ENCODE measurements around the gene CDKN2B-AS1.

CDKN2B-AS1 gene

GRCh38 chr9:22039258-22039657 lies 44.7 kb downstream of the CDKN2B-AS1 start:
- no peak for DNase-seq (ENCODE audit: low spot score)

GRCh38 chr9:22040760-22041159 lies 46.2 kb downstream of the CDKN2B-AS1 start:
- TF ChIP-seq, protein P1, sequence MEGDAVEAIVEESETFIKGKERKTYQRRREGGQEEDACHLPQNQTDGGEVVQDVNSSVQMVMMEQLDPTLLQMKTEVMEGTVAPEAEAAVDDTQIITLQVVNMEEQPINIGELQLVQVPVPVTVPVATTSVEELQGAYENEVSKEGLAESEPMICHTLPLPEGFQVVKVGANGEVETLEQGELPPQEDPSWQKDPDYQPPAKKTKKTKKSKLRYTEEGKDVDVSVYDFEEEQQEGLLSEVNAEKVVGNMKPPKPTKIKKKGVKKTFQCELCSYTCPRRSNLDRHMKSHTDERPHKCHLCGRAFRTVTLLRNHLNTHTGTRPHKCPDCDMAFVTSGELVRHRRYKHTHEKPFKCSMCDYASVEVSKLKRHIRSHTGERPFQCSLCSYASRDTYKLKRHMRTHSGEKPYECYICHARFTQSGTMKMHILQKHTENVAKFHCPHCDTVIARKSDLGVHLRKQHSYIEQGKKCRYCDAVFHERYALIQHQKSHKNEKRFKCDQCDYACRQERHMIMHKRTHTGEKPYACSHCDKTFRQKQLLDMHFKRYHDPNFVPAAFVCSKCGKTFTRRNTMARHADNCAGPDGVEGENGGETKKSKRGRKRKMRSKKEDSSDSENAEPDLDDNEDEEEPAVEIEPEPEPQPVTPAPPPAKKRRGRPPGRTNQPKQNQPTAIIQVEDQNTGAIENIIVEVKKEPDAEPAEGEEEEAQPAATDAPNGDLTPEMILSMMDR (IDR thresholded peaks at IDR 0.05; ENCODE audit: extremely low read depth, missing control alignments) = no peak
- DNase-seq (ENCODE audit: low spot score) = no peak

More at GRCh38 chr9:22039258-22039657, 44.7 kb downstream of the CDKN2B-AS1 start:
- TF ChIP-seq, protein P1 (IDR thresholded peaks at IDR 0.05; ENCODE audit: extremely low read depth, missing control alignments) = no peak

GRCh38 chr9:22041344-22041743 lies 46.8 kb downstream of the CDKN2B-AS1 start:
- TF ChIP-seq, protein P1 (IDR thresholded peaks at IDR 0.05; ENCODE audit: extremely low read depth, missing control alignments) = no peak

GRCh38 chr9:22041775-22042174 lies 47.2 kb downstream of the CDKN2B-AS1 start:
- TF ChIP-seq, protein P1 (IDR thresholded peaks at IDR 0.05; ENCODE audit: extremely low read depth, missing control alignments) = no peak
- no peak for DNase-seq (ENCODE audit: low spot score)

More at GRCh38 chr9:22041344-22041743, 46.8 kb downstream of the CDKN2B-AS1 start:
- no peak for DNase-seq (ENCODE audit: low spot score)

DNA sequence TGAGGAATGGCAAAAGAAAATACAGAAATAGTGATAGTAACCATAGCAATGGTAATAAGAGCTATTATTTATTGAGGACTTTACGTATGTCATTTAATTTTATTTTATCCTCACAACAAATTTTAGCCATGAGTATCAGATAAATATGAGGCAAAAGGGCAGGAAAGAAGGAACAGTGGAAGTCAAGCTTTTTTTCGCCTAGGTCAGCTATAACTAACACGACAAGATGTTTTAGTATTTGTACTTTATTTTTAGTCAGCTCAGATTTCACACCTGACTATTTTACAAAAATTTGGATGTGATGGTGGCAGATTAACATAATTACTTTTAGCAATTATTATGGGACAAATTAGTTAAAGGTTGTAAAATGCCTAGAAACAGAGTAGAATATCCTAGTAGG lies 49.3 kb downstream of the CDKN2B-AS1 start:
- DNase-seq (ENCODE audit: low spot score) = no peak
- TF ChIP-seq, protein P1 (IDR thresholded peaks at IDR 0.05; ENCODE audit: extremely low read depth, missing control alignments) = no peak

GRCh38 chr9:22044583-22044982 lies 50.0 kb downstream of the CDKN2B-AS1 start:
- DNase-seq (ENCODE audit: low spot score) = no peak
- TF ChIP-seq, protein P1 (IDR thresholded peaks at IDR 0.05; ENCODE audit: extremely low read depth, missing control alignments) = no peak

GRCh38 chr9:22045423-22045822 lies 50.8 kb downstream of the CDKN2B-AS1 start:
- TF ChIP-seq, protein P1 (IDR thresholded peaks at IDR 0.05; ENCODE audit: extremely low read depth, missing control alignments) = no peak
- no peak for DNase-seq (ENCODE audit: low spot score)
